Measurements from ENCODE around the gene KRTAP5-7.

The KRTAP5-7 gene

GRCh38 chr11:71484248-71485062 is 42.6 kb upstream of the KRTAP5-7 start:
- 0 out of 22 replicates have a peak, but pooled peaks cover 0 to 8% (median 0%) of the 10 kb centered on the region in 11 experiments for H3K9me3 ChIP-seq (replicated peaks in 1 of 11)
- no peak overlapping the region for H3K9ac ChIP-seq
- no peak overlapping the region for H3K4me2 ChIP-seq
- H3K4me1 ChIP-seq, result peaks cover 14 to 27% (median 18%) of the 10 kb centered on the region in 10 experiments
- peaks cover 79 to 97% (median 92%) of the 10 kb centered on the region in 11 experiments for H3K36me3 ChIP-seq
- H3K4me3 ChIP-seq, result no peak overlapping the region
- no peak for TF ChIP-seq Cebpa-rat (IDR thresholded peaks at IDR 0.05)
- no peaks in the 10 kb centered on the region for H3K27me3 ChIP-seq
- H4K20me1 ChIP-seq, result peaks cover 0 to 57% (median 0%) of the 10 kb centered on the region in 11 experiments; a peak in 7 of 22 replicates
- H3K27ac ChIP-seq, result no peak overlapping the region

DNA sequence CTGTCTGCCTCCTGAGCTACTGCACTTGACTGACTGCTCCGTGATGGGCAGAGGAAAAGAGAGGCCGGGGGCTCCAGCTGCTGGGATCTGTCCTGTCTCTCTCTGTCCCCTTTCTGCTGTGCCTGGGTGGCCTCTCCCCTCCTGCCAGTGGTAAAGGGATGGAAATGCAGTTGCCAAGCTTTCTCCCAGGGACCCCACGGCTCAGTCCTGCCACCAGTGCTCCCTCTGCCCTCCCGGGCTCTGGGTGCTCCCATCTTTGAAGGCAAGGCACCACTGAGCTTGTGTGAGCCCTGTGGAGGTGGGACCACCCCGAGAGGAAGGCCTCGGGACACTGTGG is 42.0 kb upstream of the KRTAP5-7 start:
- no peak overlapping the region for H3K4me3 ChIP-seq
- TF ChIP-seq Cebpa-rat (IDR thresholded peaks at IDR 0.05), result no peak
- no peak overlapping the region for H3K9ac ChIP-seq
- H3K4me2 ChIP-seq, result no peak overlapping the region
- H3K9me3 ChIP-seq (replicated peaks in 1 of 11), result 0 out of 22 replicates have a peak, but pooled peaks cover 0 to 8% (median 0%) of the 10 kb centered on the region in 11 experiments
- peaks cover 0 to 61% (median 0%) of the 10 kb centered on the region in 11 experiments; a peak in 7 of 22 replicates for H4K20me1 ChIP-seq
- H3K27ac ChIP-seq, result no peak overlapping the region
- H3K36me3 ChIP-seq, result peaks cover 79 to 97% (median 92%) of the 10 kb centered on the region in 11 experiments
- peaks cover 15 to 29% (median 21%) of the 10 kb centered on the region in 10 experiments for H3K4me1 ChIP-seq
- H3K27me3 ChIP-seq, result no peaks in the 10 kb centered on the region

- H3K4me3 ChIP-seq, result no peak overlapping the region
- no peak for TF ChIP-seq Cebpa-rat (IDR thresholded peaks at IDR 0.05)
- H3K4me2 ChIP-seq, result no peak overlapping the region
- H3K36me3 ChIP-seq, result peaks cover 79 to 97% (median 92%) of the 10 kb centered on the region in 11 experiments
- H4K20me1 ChIP-seq, result peaks cover 0 to 60% (median 0%) of the 10 kb centered on the region in 11 experiments; a peak in 6 of 22 replicates
- H3K27ac ChIP-seq, result no peak overlapping the region
- no peak overlapping the region for H3K9ac ChIP-seq
- H3K4me1 ChIP-seq, result peaks cover 15 to 24% (median 20%) of the 10 kb centered on the region in 10 experiments
- 0 out of 22 replicates have a peak, but pooled peaks cover 0 to 8% (median 0%) of the 10 kb centered on the region in 11 experiments for H3K9me3 ChIP-seq (replicated peaks in 1 of 11)
- no peaks in the 10 kb centered on the region for H3K27me3 ChIP-seq
These were observed 41.6 kb upstream of the KRTAP5-7 start for GRCh38 chr11:71485466-71485865.

GRCh38 chr11:71486320-71486719 is 40.7 kb upstream of the KRTAP5-7 start:
- H3K9me3 ChIP-seq (replicated peaks in 1 of 11), result 0 out of 22 replicates have a peak, but pooled peaks cover 0 to 8% (median 0%) of the 10 kb centered on the region in 11 experiments
- H3K36me3 ChIP-seq, result peaks cover 79 to 97% (median 92%) of the 10 kb centered on the region in 11 experiments
- H3K4me2 ChIP-seq, result no peak overlapping the region
- H3K4me3 ChIP-seq, result no peak overlapping the region
- no peak overlapping the region for H3K9ac ChIP-seq
- H3K27ac ChIP-seq, result no peak overlapping the region
- no peak for TF ChIP-seq Cebpa-rat (IDR thresholded peaks at IDR 0.05)
- H4K20me1 ChIP-seq, result peaks cover 0 to 57% (median 0%) of the 10 kb centered on the region in 11 experiments; a peak in 6 of 22 replicates
- no peaks in the 10 kb centered on the region for H3K27me3 ChIP-seq
- peaks cover 15 to 24% (median 19%) of the 10 kb centered on the region in 10 experiments for H3K4me1 ChIP-seq

GRCh38 chr11:71488681-71489270 is 38.3 kb upstream of the KRTAP5-7 start:
- Histone ChIP-seq H3K27me3 (no peaks in the 10 kb centered on the region), H4K20me1 (peaks cover 0 to 47% (median 0%) of the 10 kb centered on the region in 11 experiments; a peak in 5 of 22 replicates), H3K4me3 (no peak overlapping the region), H3K4me1 (peaks cover 15 to 24% (median 19%) of the 10 kb centered on the region in 10 experiments), H3K36me3 (peaks cover 75 to 97% (median 92%) of the 10 kb centered on the region in 11 experiments), H3K27ac (peak overlapping the region in 2 of 11 experiments; percentile 2 to 36; a peak in 1 of 22 replicates), H3K9me3 (replicated peaks in 1 of 11) (0 out of 22 replicates have a peak, but pooled peaks cover 0 to 4% (median 0%) of the 10 kb centered on the region in 11 experiments), H3K9ac (no peak overlapping the region), H3K4me2 (peak overlapping the region; percentile 23 to 53 (median 35); a peak in 20 of 22 replicates)
- no peak for TF ChIP-seq Cebpa-rat (IDR thresholded peaks at IDR 0.05)

- Histone ChIP-seq H3K4me1 (peaks cover 15 to 26% (median 24%) of the 10 kb centered on the region in 10 experiments), H3K4me2 (peak overlapping the region in 10 of 11 experiments; percentile 23 to 53 (median 39); a peak in 14 of 22 replicates), H3K27me3 (no peaks in the 10 kb centered on the region), H3K9me3 (replicated peaks in 1 of 11) (peaks cover 0 to 4% (median 0%) of the 10 kb centered on the region in 11 experiments; a peak in 2 of 22 replicates), H3K4me3 (no peak overlapping the region), H3K9ac (no peak overlapping the region), H3K36me3 (peaks cover 74 to 97% (median 92%) of the 10 kb centered on the region in 11 experiments), H4K20me1 (peaks cover 0 to 41% (median 0%) of the 10 kb centered on the region in 11 experiments; a peak in 5 of 22 replicates), H3K27ac (no peak overlapping the region; a peak in 1 of 22 replicates)
- TF ChIP-seq Cebpa-rat (IDR thresholded peaks at IDR 0.05), result no peak
These were observed 37.6 kb upstream of the KRTAP5-7 start for GRCh38 chr11:71489311-71490043.

DNA sequence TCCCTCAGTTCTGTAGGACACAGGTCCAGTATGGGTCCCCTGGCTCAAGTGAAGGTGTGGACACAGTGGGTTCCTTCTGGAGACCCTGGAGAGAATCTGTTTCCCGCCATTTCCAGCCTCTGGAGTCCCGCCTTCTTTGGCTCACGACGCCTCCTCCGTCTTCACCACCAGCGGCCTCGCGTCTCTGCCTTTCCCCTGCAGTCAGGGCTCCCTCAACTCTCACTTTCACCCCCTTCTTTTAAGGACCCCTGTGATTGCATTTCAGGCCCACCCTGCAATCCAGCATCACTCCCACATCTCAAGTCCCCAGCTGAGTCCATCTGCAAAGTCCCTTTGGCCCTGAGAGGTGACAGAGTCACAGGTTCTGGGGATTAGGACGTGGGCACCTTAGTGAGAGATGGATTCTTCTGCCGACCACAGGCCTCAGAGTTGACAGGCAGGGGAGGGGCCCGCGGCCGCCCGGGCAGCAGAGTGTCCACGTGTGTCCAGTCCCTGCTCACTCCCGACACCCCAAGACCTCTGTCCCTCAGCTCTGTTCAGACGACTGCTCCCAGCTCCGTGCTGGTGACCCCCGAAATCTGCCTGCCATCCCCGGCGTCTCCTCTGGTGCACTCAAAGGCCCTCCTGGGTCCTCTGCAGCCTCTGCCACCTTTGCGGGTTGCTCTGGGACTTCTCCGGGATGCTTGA is 36.9 kb upstream of the KRTAP5-7 start:
- 0 out of 22 replicates have a peak overlapping the region, but pooled peaks of 1 of the 11 experiments have one; percentile 45 for H3K4me2 ChIP-seq
- TF ChIP-seq Cebpa-rat (IDR thresholded peaks at IDR 0.05), result no peak
- no peak overlapping the region; a peak in 1 of 22 replicates for H3K27ac ChIP-seq
- H3K9me3 ChIP-seq (replicated peaks in 1 of 11), result peaks cover 0 to 8% (median 0%) of the 10 kb centered on the region in 11 experiments; a peak in 3 of 22 replicates
- H3K4me3 ChIP-seq, result no peak overlapping the region
- no peaks in the 10 kb centered on the region for H3K27me3 ChIP-seq
- H3K36me3 ChIP-seq, result peaks cover 74 to 97% (median 92%) of the 10 kb centered on the region in 11 experiments
- peaks cover 0 to 34% (median 0%) of the 10 kb centered on the region in 11 experiments; a peak in 4 of 22 replicates for H4K20me1 ChIP-seq
- no peak overlapping the region for H3K9ac ChIP-seq
- peaks cover 15 to 33% (median 30%) of the 10 kb centered on the region in 10 experiments for H3K4me1 ChIP-seq
